ENCODE measurements around the gene KLHL6.

DNA sequence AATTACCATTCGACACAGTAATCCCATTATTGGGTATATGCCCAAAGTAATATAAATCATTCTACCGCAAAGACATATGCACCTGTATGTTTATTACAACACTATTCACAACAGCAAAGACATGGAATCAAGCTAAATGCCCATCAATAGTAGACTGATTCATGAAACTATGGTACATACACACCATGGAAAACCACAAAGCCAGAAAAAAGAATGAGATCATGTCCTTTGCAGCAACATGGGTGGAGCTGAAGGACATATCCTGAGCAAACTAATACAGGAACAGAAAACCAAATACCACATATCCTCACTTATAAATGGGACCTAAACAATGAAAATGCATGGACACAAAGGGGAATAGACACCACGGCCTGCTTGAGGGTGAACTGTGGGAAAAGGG is 116.0 kb downstream of the KLHL6 start:
- TF ChIP-seq, protein P1, sequence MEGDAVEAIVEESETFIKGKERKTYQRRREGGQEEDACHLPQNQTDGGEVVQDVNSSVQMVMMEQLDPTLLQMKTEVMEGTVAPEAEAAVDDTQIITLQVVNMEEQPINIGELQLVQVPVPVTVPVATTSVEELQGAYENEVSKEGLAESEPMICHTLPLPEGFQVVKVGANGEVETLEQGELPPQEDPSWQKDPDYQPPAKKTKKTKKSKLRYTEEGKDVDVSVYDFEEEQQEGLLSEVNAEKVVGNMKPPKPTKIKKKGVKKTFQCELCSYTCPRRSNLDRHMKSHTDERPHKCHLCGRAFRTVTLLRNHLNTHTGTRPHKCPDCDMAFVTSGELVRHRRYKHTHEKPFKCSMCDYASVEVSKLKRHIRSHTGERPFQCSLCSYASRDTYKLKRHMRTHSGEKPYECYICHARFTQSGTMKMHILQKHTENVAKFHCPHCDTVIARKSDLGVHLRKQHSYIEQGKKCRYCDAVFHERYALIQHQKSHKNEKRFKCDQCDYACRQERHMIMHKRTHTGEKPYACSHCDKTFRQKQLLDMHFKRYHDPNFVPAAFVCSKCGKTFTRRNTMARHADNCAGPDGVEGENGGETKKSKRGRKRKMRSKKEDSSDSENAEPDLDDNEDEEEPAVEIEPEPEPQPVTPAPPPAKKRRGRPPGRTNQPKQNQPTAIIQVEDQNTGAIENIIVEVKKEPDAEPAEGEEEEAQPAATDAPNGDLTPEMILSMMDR (IDR thresholded peaks at IDR 0.05): no peak
- no peak for TF ChIP-seq POLR2AphosphoS5 (IDR thresholded peaks at IDR 0.05)

Data from upper lobe of left lung (tissue), 4 donors.